HCT116 (cell line): ENCODE results near the gene UBAC2.

Experiments
- CEBPB ChIP-seq: IDR thresholded peaks from 2 replicates; pipeline ENCODE4 v1.6.1; 2012; ENCODE audit warnings: low read depth
- CTCF ChIP-seq, 3 experiments: fragments of 200-600 bp in 1 of 3; sonication (generic) in 1 of 3; IDR thresholded peaks in 2 of 3; conservative IDR thresholded peaks in 1 of 3; 2 replicates each; pipeline ENCODE4 v1.5.1; 2012 to 2017; ENCODE audit warnings: low read depth in 2 of 3, low read length in 2 of 3, antibody characterized with exemption in 1 of 3, borderline replicate concordance in 1 of 3, control low read depth in 1 of 3, mild to moderate bottlenecking in 1 of 3, mixed read lengths in 1 of 3, mixed run types in 1 of 3, moderate library complexity in 1 of 3; ENCODE audit not compliant: insufficient read depth in 1 of 3
- ELF1 ChIP-seq: IDR thresholded peaks from 2 replicates; pipeline ENCODE4 v1.6.1; 2012; ENCODE audit warnings: low read depth, borderline replicate concordance
- POLR2A ChIP-seq: IDR thresholded peaks from 2 replicates; pipeline ENCODE4 v1.7.0; 2011; ENCODE audit warnings: borderline replicate concordance; ENCODE audit not compliant: insufficient read depth, insufficient read length; ENCODE audit errors: extremely low read depth
- SP1 ChIP-seq: IDR thresholded peaks from 2 replicates; pipeline ENCODE4 v1.6.1; 2012; ENCODE audit warnings: low read depth
- ZNF274 ChIP-seq: fragments of 200-500 bp; sonication (Bioruptor generic); IDR thresholded peaks from 2 replicates; pipeline ENCODE4 v1.6.1; 2014; ENCODE audit warnings: mild to moderate bottlenecking, low read depth, low read length, inconsistent platforms

DNA sequence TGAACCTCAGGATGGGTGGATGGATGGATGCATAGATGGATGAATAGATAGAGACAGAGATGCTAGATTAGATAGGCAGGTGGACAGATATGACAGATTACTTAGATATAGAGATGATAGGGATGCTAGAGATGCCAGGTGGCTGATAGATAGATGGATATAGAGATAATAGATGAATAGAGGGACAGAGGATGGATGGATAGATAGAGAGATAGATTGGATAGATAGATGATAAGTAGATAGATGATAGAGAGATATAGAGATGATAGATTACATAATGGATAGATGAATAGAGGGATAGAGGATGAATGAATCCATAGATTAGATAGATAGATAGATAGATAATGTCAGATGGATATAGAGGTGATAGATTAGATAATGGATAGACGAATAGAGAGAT, 212.2 kb downstream of the UBAC2 start:
- TF ChIP-seq ZNF274 = no peak
- TF ChIP-seq CEBPB = no peak
- no peak for TF ChIP-seq POLR2A
- TF ChIP-seq ELF1 = no peak
- no peak for TF ChIP-seq CTCF (IDR thresholded peaks at IDR 0.05 in 2 of 3, conservative IDR thresholded peaks at IDR 0.05 in 1 of 3; ENCODE audit: borderline replicate concordance in 1 of 3, insufficient read depth in 1 of 3, low read depth in 2 of 3, low read length in 2 of 3)
- no peak for TF ChIP-seq SP1
